A673 (cell line): ENCODE data around the gene HOXD3.

Source experiments
- CTCF ChIP-seq: fragments of 300-800, 200-600 bp; sonication (generic); conservative IDR thresholded peaks from 2 replicates; pipeline ENCODE4 v1.5.1; 2017; ENCODE audit warnings: low read depth, mild to moderate bottlenecking, antibody characterized with exemption, low read length, moderate library complexity, mixed read lengths
- EZH2 ChIP-seq: fragments of 200-600 bp; sonication (generic); IDR thresholded peaks from 2 replicates; pipeline ENCODE4 v1.6.1; 2017; ENCODE audit warnings: borderline replicate concordance, low read depth, mild to moderate bottlenecking, mixed read lengths, antibody characterized with exemption, low read length; ENCODE audit not compliant: poor library complexity, severe bottlenecking

- no peak for TF ChIP-seq CTCF
- no peak for TF ChIP-seq EZH2
Measured at GRCh38 chr2:176164201-176164600, 7.1 kb downstream of the HOXD3 start.
